Iris pigment epithelial cell (primary cell): Measurements from ENCODE around the gene ANKRD1.
"Not testable (repeated sequence)": the region's sequence is repeated elsewhere in the genome, so short reads cannot be mapped to it uniquely, and the experiment has no call there.

Experiments used
- DNase-seq: peaks from one replicate; pipeline ENCODE4 v3.0.0-alpha.2; 2011; ENCODE audit warnings: low read depth

The ANKRD1 gene

DNA sequence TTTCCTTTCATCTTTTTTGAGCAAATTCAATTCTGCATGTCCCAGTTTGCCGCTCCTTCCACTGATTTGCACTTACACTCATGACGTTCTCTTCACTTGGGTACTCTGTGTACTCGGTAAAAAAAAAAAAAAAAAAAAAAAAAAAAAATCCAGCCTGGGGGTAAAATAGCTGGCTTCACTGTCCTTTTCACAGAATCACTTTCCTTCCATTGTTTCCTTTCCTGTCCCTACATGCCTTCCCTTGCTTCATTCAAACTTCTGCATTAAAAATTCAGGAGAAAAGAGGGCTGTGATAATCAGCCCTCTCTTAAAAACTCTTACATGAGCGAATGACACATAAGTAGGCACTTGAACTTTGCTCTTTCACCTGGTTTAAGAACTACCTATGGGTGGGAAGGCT, 8.7 kb downstream of the ANKRD1 start:
- no peak for DNase-seq

DNA sequence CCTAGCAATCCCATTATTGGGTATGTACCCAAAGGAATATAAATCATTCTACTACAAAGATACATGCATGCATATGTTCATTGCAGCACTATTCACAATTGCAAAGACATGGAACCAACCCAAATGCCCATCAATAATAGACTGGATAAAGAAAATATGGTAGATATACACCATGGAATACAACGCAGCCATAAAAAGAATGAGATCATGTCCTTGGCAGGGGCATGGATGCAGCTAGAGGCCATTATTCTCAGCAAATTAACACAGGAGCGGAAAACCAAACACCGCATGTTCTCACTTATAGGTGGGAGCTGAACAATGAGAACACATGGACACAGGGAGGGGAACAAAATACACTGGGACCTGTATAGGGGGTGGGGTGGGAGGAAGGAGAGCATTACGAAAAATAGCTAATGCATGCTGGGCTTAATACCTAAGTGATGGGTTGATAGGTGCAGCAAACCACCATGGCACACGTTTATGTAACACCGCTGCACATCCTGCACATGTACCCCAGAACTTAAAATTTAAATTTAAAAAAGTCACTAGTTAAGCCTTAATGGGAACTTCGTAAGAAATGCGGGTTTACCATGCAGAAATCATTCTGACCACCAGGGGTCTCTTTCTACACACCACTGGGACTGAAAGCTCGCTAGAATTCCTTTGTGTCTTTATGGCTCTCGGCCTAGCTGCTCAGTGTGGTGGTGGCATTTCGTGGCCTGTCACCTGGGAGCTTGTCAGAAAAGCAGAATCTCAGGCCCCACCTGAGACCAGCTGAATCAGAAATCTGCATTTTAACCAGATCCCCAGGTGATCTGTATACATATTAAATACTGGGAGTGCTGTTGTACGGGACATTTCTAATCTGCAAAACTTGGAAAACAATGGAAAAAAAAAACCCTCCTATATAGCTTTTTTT, 9.5 kb downstream of the ANKRD1 start:
- peak; percentile 78 for DNase-seq

DNA sequence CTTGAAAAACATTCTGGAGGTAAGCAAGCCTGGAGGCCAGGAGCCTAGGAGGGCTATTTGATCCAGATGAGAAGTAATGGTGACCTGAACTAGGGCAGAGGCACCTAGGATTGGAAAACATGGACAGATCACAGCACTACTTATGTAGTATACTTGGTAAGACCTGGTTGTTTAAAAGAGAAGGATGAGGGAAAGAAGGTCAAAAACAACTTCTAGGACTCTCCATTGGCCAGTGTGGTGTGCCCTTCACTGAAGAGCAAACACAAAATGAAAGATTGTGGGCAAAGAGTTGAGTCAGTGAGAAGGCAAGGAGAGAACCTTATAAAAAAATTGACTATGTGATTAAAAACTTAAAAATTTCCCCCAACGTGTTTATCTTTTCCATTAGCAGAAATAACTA, 14.3 kb downstream of the ANKRD1 start:
- DNase-seq = no peak

DNA sequence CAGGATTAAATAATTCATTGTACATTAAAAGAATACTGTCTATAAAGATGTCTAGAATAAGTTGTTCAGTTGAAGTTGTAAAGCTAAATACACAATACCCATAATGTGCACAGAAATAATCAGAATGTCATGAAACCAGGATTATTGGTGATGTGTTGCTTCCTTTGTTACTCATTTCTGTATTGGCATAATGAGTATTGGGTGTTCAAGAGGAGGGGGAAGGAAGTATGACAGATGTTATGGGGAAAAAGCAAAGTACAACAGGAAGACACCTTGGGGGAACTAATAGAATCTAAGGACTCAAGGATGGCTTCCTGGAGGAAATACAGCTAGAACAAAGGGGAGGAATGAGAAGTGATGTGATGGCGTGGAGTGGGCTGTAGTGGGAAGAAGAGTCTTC, 15.0 kb downstream of the ANKRD1 start:
- DNase-seq = no peak

DNA sequence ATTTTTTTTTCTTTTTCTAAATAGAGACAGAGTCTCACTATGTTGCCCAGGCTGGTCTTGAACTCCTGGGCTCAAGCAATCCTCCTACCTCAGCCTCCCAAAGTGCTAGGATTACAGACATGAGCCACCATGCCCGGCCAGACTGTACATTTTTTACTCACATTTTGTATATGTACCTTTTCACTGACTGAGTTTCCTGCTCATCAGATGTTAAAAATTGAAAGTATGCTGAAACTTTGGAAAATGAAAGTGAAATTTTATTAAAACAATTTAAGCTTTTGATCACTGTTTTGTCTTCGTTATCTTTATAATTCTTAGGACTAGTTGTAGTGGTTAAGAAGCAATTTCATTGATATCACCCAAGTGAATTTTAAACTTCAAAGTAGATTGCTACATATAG, 24.0 kb downstream of the ANKRD1 start:
- not testable (repeated sequence) for DNase-seq

DNA sequence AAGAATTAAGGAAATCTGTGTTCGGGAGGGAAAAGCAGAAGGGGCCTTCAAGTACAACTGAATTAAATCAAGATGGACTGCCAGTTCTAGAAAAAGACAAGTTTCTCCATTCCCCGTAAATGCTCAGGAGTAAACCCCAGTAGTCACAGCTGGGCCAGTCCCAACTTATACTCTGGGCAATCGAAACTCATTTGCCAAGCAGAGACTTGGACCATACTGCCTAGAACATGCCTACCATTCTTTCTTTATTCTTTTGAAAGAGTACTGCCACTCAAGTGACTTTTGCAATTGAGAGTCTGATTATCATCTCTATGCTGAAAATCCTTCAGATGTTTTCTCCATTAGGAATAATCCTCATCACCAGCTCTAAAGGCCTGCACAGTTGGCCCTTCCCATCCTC, 27.7 kb downstream of the ANKRD1 start:
- DNase-seq = no peak

DNA sequence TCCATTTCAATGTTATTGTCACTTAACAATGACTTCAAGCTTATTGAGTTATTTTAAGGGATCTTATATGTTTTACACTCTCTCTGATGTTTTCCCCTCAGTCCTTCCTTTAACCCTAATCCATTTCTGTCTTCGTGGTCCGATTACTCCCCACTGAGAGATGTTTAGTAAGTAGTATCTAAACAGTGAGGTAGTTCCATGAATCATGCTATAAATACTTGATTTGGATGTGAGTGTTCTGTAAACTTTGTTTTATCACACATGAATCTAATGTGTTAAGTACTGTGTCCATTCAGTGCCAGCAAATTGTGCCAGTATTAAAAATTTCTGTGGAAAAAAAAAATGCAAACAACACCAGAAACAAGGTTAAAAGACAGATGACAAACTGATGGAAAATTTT, 30.5 kb downstream of the ANKRD1 start:
- peak; percentile 54 for DNase-seq

DNA sequence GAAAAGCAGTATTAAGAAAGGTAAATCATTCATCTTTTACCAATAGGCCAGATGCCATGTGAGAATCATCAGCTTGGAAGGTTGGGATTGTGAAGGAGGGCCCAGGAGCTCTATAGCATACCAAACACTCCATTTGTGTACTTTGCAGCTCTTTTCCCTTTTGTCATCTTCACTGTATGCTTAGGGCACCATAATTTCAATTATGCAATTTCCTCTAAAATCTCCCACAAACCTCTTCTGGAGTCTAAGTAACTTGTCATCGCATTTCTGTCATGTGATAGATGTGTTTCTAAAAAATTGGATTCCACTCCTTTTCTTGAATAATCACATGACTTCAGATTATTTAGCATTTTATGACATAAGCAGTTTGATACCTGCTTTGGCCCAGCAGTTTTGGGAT, 31.3 kb downstream of the ANKRD1 start:
- no peak for DNase-seq

DNA sequence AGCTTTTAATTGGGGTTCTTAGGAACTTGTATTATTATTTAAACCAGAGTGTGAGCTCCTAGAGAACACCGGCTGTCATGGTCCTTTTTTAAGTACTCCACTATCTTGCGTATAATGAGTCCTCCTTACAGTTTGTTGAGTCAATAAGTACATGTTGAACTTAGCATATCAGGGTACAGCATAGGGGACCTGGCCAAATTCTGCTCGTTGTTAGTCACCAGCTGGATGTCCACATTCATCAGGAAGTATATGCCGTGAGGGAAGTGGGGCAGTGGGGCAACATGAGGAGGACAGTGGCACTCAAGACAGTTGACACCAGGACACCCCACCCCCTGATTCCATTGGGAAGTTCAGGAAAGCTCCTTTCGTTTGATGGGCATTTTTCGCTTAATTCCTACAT, 32.5 kb downstream of the ANKRD1 start:
- no peak for DNase-seq

DNA sequence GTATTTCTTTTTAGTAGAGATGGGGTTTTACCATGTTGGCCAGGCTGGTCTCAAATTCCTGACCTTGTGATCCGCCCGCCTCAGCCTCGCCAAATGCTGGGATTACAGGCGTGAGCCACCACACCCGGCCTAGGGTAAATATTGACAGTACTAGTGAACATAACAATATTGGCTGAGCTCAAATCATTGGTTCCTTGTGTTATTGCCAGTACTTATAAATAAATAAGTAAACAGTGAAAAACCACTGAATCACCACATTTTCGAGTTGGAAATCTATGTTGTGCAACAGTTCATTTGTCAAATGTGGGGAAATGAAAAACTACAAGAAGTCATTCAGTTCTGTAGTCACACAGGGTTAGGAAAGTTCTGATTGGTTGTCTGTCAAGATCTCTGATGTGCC, 33.3 kb downstream of the ANKRD1 start:
- peak; percentile 22 for DNase-seq

DNA sequence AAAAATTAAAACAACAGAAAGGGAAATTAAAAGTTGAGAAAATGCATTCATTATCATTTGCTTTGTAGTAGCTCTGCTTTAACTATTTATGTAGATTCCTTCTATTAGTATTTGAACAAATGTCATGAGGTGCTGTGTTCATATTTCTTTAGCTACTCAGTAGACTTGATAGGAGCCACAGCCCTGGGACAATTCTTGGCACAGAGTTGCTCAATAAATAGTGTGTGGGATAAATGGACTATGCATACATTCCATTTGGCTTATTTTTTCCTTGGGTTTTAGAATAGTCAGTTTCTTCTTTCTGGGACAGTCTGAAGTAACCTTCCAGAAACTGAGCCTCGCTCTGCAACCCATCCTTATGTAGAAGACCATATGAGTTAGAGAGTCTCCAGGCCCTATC, 35.7 kb downstream of the ANKRD1 start:
- DNase-seq = peak; percentile 86

DNA sequence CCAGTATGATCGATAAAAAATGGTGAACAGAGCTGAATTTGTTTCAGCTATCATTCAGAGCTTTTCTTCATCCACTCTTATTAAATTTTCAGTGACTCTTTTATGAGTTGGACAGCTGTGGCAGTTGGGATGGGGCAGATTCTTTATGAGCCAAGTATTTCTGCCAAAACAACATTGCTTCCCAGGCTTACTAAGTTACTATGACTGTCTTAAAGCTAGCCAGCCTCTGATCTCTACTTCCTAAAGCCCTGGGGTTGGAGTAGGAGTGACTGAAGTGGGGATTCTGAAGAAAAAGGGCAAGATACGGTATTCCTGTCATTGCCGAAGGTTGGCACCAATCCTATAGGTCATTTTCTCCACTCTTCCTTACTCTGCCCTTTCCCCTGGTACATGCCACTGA, 36.5 kb downstream of the ANKRD1 start:
- DNase-seq = peak; percentile 63

DNA sequence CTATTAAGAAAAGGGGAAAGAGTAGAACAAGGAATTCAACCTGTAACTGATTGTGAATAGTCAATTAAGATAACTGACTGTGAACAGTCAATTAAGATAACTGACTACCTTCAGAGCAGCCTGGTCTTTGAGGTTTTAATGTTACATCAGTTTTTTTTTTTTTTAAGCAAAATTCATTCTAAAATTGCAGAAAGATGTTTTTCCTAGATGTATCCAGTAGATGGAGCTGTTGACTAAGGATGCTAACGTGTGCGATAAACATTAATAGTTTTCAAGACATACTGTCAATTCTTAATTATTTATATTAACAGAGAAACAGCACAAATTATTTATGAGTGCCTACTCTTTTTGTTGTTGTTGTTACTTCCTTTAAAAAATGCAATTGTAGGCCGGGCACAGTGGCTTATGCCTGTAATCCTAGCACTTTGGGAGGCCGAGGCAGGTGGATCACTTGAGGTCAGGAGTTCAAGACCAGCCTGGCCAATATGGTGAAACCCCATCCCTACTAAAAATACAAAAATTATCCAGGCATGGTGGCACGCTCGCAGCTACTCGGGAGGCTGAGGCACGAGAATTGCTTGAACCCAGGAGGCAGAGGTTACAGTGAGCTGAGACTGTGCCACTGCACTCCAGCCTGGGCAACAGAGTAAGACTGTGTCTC, 40.7 kb downstream of the ANKRD1 start:
- DNase-seq = peak; percentile 42

DNA sequence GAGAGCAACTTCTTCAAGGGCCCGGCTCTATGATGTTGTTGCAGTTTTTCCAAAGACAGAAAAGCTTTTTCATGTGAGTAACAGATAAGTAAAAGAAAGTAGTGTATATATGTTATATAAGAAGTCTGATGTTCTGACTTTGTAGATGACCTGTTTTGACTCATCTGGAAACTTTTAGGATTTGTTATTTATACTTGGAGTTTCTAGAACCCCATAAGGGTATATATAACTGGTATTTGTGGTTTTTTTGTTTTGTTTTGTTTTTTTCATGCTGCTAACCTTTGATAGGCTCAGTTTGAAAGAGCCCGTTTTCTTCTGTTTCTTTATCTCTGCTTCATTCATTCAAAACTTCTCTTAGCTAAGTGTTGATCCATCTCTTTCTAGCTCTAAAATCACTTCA, 41.8 kb downstream of the ANKRD1 start:
- no peak for DNase-seq

DNA sequence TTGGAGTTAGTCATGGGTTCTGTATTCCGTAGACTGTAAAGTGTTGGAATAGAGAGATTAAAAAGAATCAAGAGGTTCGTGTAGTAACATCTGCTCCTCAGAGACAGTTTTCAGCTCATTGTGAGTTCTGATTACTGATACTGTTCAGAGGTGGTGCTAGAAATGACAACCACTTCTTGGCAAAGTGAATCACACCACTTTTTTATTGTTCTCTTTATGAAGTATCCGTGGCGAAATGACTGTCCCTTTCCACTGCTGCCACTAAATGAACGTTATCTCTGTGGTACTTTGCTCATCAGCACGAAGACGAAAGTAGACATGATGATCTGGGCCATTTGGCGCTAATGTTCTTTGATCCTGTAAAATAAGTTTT, 48.3 kb downstream of the ANKRD1 start:
- DNase-seq = no peak

DNA sequence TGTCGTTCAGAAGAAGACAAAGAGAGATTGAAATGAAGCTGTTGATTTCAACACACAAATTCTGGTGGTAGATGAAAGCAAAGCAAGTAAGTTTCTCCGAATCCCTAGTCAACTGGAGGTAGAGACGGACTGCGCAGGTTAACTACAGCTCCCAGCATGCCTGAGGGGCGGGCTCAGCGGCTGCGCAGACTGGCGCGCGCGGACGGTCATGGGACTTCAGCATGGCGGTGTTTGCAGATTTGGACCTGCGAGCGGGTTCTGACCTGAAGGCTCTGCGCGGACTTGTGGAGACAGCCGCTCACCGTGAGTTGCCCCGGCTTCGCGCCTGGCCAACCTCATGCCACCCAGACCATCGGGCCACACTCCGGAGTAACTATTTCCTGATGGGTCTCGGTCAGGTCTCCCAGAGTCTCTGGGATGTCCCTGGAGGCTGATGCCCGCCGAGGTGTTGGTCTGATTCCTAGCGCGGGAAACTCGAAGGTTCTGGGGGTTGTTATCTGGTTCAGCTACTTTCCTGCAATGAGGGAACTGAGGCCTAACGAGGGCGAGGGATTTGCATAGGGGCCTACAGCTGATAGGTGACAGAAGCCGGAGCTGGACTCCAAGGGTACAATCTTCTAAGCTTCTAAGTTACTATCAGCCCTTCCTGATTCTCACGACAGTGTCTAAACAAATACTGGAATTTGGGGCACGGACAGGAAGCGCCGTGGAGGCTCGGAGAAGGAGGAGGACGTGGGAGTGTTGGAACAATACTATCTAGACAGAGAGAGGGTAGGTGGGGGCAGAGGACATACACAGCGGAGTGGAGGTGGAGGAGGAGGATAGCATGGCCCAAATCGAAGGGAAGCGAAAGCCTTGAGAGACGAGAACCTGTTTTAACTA, 48.9 kb downstream of the ANKRD1 start, which contains the start of gene RPP30:
TSS of gene RPP30 (plus strand) at position 209 of the 882 bp plus-strand sequence. CDS start at position 222, 13 bp downstream.
- DNase-seq = peak; percentile 90

DNA sequence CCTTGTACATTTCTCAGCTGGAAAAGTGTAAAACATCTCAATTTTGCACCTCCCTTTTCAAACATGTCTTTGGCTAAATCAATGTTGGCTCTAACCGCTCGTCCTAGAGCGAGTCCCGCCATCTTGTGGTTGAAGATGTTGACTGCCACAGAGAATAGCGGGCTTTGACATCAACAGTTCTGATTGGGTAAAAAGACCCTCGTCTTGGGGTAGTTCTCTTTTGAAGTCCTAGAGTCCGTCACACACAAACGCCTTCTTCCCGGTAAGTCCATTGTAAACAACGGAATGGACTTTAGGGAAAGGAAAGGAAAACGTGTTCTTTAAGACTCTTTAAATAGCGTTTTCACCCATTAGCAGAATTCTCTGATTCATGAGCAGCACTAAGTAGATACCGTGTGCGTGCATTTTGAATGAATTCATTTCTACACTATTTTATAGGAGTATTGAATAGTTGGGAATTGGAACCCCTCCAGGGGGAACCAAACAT, 49.6 kb downstream of the ANKRD1 start:
- DNase-seq = peak; percentile 86

DNA sequence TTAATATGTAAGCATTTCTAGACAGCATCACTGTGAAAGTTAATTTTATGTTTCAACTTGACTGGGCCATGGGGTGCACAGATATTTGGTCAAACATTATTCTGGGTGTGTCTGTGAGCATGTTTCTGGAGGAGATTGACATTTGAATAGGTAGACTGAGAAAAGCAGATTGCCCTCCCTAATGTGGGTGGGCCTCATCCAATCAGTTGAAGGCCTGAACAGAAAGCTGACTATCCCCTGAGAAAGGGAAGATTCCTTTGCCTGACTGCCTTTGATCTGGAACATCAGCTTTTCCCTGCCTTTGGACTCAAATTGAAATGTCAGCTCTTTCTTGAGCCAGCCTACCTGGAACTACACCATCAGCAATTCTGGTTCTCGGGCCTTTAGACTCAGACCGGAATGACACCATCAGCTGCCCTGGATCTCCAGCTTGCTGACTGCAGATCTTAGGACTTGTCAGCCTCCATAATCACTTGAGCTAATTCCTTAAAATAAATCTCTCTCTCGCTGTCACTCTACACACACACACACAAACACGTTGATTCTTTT, 54.8 kb downstream of the ANKRD1 start:
- no peak for DNase-seq

DNA sequence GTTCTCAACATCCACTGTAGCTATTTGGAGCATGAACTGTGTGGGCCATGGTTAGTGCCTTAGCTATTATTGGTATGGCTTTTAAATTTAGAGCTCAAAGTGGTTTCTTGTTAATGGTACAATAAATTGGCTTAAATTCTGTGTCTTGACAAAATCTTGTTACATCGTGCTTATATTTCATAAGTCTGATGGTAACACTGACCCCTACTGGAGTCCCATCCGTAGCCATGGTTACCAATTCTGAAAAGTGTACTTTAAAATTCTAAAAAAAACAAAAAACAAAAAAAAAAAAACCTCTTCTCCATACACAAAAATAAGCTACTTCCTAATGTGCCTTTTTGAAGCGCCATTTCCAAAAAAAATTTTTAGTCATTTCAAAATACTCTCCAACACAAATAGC, 55.5 kb downstream of the ANKRD1 start:
- no peak for DNase-seq

DNA sequence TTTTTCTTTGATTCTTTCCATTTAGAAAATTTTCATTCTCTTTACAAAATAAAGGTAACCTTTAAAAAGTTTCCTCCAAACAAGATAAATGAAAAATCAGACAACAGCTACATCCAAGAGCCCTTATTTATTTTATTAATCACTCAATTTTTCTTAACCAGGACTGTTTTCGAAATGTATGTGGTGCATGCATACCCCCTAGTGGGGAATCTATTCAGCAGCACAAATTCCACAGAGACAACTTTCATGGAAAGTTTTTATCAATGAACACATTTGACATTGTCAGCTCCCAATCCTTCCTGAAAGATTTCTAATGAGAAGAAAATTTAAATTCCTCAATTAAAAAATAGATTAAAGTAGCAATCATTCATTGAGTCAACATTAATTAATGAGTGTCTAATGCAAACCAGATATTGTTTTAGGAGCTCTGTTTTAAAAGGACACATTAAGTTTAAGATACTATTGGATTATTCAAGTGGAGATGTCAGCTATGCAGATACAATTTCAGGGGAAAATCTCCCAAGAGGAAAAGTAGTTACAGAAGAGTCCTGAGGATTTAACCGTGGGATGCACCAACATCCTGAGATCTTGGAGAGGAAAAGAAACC, 57.9 kb downstream of the ANKRD1 start:
- peak; percentile 56 for DNase-seq
